HG03060 (cell line): Measurements from ENCODE around the gene NGLY1.

Experiments used
- ATAC-seq: cut with Tn5 transposase; IDR thresholded peaks from one replicate; pipeline ENCODE4 v1.9.1; 2021; ENCODE audit warnings: low read depth, moderate number of reproducible peaks; ENCODE audit not compliant: unreplicated experiment

NGLY1 gene

DNA sequence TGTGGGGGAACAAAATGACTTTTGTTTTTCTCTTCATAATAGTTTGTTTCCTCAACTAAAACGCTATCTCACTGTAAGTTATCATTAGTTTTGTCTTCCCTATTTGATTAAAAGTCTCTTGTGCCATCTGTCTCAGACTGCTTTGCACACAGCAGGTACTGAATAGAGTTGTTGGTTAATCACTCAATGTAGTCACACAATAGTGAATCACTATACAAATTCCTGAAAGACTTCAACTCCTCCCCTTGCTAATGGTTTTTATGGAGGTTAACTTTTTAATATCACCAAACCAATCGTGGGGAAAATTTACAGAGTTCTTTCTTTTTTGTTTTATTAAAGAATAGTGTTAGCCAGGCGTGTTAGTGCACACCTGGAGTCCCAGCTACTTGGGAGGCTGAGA lies 2.6 kb upstream of the NGLY1 start:
- ATAC-seq: no peak

DNA sequence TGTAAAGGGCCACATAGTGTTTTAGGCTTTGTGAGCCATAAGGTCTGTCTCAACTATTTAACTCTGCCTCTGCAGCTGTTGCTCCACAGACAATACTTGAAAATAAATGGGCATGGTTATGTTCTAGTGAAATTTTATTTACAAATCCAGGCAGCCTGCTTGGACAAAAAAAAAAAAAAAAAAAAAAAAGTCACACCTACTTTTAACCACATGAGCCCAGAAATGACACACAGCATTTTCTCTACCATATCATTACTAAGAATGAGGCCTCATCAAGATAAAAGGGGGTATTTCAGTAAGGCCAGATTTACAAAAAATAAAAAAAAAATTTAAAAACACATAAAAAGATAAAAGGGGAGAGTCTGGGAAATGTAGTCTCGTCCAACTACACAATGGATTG lies 1.7 kb upstream of the NGLY1 start:
- no peak for ATAC-seq

DNA sequence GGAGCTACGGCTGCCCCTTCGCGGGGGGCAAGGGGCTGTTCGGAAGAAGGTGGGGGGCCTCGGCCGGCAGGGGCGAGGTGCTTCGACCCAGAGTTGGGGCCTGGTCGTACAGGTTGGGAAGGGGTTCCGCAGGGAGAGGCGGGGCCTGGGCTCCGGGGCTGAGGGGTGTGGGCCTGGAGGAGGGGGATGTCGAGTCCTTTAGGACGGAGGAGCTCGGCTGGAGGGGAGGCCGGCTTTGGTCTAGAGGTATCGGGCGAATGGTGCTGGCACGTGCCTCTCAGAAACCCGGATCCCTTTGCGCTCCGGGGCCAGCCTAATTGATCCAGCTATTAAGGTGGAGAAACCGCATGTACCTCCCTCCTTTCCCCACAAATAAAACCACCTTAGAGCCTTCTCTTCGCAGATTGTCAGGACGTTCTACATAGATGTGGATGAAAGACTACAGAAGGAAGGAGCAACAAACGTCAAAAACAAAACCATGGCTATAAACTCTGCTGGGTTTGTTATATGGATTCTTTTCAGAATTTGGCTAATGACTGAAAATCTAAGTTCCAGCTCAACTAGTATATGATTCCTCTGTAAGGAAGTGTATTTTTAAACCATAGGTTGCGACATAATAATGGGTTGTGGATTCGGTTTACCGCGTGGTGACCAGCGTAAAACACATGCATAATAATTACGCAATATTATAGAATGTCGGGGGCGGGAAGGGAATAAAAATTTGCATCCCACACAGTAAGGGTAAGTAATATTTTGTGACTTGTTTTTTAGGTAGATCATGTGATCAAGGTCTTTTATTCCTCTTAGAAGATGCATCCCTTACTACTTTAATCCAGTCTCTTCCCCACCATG lies 644 bp upstream of the NGLY1 start:
- ATAC-seq: peak; percentile 7

DNA sequence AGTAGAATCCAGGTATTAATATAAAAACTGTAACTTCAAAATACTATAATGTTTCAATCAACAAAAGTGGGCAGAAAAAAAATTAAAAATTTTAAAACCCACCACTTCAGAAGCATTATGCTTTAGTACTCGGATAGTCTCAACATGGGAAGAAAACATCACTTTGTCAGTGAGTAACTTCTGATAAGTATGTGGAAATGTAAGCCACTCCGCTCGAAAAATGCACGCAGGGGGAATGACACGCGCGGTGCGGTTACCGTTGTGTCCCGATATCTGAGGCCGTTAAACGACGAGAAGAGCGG lies 656 bp downstream of the NGLY1 start:
- no peak for ATAC-seq

DNA sequence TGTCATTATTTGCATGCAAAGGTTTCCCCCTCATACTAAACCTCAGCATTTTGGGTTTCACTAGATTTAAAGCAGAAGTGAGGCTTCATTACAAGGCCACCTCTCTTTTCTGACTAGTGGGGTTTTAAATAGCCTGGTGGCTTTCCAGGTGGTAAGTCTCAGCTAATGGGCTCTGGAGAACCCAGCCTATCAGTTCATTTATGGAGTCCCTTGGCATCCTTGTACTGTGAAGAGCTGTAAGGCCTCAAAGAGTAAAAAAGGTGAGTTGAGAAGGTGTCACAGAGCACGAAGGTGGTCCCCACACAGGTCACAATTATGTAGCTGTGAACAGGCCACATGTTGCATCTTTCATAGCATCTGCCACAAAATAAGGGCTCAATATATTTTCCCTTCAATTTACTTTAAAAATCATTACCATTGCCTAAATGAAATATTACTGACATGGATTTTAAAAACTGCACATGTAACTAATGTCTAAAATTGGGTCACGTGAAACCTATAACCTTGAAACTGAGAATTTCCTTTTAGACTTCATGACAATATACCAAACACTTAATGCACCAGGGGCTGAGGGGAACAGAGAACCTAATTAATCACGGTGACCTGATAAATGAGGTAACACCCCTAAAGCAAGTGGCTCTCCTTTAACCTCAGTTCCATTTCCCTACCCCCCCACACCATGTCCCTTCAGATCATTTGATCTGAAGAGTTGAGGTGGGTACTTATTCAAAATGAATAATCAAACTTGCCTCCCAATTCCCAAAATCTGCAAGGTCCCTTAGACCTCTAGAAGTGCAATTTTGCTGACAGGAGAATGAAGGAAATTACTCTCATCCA lies 1.3 kb downstream of the NGLY1 start:
- peak; percentile 72 for ATAC-seq

DNA sequence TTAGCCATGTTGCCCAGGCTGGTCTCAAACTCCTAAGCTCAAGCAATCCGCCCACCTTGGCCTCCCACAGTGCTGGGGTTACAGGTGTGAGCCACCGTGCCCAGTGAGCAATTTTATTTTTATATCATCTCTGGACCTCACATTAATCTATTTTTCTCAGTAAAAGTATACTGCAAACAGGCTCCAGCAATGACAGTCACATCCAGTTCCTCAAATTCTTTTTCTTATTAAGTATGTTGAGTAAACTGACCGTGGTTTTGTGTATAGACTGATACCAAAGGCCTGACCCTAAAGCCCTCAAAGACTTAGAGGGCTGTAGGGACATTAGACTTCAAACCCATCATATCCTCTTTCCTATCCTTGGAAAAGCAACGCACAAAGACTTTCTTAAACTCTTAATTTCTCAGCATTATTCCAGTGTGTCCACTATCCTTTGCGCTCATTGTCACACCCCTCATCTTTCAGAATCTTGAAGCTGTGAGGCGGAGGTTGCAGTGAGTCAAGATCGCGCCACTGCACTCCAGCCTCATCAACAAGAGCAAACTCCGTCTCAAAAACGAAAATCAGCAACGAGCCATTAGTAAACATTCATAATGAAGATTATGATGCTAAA lies 2.0 kb downstream of the NGLY1 start:
- no peak for ATAC-seq

DNA sequence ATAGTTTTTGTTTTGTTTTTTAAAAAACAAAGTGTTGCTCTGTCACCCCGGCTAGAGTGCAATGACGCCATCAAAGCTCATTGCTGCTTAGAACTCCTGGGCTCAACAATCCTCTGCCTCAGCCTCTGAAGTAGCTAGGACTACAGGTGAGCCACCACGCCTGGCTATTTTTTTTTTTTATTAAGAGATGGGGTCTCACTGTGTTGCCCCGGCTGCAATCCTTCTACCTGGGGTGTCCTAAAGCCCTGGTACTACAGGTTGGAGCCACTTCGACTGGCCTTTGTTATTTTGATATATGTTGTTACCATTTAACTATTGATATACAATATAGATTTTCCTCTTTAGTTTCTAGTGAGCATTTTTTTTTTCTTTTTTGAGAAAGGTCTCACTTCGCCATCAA lies 2.6 kb downstream of the NGLY1 start:
- ATAC-seq: no peak

DNA sequence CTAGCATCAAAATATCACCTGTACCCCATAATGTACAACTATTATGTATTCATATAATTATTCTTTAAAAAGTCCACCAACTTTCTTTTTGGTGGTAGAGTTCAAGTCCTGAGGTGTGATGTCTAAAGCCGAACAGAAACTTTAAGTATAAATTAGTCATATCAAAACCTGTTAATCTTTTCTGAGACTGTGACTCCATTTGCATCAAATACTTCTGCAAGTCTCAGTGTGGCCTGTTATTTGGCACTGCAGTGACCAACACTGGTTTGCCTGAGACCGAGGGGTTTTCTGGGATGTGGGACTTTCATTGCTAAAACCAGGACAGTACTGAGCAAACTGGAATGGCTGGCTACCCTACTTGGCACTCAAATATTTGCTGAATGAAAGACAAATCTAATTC lies 7.3 kb downstream of the NGLY1 start:
- no peak for ATAC-seq

DNA sequence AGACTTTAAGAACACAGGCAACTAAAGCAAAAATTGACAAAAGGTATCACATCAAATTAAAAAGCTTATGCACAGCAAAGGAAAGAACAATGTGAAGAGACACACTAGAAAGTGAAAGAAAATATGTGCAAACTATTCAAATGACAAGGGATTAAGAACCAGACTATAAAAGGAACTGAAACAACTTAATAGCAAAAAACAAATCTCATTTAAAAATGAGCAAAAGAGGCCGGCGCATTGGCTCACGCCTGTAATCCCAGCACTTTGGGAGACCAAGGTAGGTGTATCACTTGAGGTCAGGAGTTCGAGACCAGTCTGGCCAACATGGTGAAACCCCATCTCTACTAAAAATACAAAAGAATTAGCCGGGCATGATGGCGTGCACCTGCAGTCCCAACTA lies 14.4 kb downstream of the NGLY1 start:
- ATAC-seq: peak; percentile 88

DNA sequence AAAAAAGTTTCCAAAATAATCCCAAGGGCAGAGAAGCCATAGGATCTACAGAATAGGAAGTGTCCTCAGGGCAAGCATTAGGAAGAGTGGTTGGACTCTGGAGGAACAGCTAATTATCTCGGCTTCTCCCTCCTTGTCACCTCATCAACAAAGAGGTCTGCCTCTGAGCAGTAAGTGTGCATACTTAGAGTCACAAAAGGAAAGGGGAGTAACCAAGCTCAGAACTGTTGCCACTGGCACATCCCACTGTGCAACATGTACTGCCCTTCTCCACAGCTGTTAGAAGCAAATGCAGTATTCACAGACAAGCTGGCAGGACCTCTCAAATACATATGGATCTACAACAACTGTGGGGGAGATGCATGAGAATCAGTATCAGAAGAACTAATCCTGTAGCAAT lies 31.5 kb downstream of the NGLY1 start:
- no peak for ATAC-seq

DNA sequence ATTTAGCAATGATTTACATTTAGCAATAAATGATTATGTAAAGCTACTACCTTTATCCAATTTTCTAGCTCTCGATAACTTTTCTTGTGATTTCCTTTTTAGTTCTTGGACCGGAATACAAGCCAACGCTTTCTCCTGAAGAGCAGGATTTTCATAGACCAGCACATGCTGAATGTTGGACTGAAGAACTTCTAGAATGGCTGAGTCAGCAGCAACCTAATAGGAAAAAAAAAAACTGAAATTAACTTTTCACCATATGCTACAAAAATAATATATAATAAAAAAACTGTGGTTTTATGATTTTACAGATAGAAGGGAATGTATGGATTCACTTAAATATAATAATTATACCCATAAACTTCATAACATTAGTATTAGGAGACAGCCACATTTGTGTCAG lies 32.2 kb downstream of the NGLY1 start:
- ATAC-seq: no peak

DNA sequence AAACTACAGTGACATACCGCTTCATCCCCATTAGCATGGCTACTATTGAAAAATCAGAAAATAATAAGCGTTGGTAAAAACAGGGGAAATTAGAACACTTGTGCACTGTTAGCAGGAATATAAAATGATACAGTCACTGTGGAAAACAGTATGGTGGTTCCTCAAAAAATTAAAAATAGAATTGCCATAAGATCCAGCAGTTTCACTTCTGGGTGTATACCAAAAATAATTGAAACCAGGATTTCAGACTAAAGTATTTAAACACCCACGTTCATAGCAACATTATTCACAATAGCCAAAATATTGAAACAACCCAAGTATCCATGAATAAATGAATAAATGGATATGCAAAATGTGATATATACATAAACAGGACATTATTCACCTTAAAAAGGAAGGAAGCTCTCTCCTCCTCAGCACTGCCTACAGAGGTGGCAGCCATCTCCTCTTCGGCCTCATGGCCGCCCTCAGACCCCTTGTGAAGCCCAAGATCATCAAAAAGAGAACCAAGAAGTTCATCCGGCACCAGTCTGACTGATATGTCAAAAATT lies 34.1 kb downstream of the NGLY1 start:
- no peak for ATAC-seq

DNA sequence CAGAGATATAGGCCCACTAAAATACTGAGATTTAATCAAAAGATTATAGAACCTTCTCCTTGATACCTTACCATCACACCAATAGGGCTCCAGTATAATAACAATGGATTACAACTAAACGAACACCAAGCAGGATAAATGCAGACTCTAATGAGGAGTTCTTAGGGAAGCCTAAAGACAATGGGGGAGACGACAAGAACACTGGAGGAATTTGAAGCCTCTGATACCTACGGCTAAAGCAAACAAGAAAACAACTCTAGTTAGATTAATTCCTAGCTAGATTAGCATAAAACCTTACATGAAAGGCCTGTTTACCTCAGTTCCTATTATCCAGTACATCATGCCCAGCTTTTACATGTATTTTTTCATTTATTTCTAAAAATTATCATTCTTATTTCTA lies 35.1 kb downstream of the NGLY1 start:
- no peak for ATAC-seq

DNA sequence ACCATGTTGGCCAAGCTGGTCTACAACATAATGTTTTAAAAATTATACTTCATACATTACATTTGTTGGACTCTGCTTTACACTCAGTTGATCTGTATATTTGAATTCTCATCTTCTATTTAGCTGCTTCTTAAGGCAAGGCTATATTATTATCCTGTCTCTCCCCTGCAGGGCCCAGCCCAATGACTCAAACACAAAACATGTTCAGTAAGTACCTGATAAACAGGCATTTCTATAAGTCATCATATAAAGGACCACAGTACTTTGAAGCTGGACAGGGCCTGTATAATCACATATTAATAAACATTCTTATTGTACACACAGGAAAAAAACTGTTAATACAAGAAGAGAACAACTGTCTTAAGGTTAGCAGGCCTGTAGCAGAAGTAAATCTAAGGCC lies 36.2 kb downstream of the NGLY1 start:
- ATAC-seq: no peak

DNA sequence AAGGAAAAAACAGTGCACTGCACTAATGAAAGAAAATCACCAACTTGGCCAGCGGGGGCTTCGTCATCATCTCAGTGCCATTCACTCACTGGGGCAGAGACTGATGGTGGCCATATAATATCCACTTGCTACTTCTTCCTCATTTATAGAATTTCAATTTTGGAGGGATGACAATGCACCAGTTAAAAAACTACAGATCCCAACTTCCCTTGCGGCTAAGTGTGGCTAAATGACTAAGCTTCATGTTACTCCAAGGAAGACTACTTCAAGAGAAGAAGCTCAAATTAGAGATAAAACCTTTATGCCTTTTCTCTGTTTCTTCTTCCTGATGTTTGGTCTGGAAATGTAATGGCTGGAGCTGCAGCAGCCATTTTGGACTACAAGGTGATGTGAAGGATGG lies 38.8 kb downstream of the NGLY1 start:
- ATAC-seq: no peak

DNA sequence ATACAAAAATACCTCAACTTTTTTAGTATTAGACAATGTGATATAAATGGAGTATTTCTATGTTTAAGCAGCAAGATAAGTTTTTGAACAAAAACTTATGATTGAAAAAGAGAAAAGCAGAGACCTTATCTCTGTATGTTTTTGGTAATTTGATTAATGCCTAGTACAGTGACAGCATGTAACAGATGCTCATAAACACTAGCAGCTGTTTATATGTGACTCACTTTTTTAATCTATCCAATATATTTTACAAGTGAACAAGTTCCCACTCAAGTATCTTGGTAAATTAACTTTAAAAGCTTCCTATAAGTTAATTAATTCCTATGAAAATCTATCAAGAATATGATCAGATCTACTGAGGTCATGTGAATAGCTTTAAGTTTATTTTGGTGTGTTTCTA lies 55.1 kb downstream of the NGLY1 start:
- no peak for ATAC-seq

DNA sequence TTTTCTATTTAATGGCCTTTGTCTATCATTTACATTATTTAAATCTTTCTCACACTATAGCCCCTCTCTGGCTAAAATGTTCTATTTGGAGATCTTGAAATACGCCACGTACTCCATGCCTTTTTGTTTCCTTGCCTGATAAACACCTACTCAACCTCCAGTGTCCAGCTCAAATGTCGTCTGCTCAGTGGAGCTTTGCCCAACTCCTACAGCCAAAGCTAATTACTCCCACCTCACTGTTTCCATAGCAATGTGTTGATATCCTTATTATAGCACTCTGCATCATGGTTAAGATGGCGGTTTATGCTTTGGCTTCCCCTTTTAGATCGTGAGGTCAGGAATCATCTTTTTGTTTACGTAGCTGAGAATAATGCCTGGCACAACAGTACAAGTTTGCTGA lies 55.9 kb downstream of the NGLY1 start:
- ATAC-seq: no peak

DNA sequence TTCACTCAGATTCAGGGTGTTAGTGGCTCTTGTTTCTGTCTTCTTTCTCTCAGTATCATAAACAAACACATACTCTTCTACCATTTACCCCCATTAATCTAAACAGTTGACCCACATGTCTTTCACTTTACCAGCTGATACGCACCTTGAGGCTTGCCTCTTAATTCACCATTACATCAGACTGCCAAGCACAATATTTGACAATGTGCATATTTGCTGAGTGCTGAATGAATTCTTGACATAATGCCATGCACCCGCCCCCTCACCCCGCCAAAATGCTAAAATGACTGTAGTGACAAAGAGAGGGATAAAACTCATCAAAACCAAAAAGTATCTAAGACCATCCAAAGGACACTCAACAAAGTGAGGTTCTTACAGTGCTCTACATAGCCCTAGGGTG lies 57.4 kb downstream of the NGLY1 start:
- ATAC-seq: no peak

DNA sequence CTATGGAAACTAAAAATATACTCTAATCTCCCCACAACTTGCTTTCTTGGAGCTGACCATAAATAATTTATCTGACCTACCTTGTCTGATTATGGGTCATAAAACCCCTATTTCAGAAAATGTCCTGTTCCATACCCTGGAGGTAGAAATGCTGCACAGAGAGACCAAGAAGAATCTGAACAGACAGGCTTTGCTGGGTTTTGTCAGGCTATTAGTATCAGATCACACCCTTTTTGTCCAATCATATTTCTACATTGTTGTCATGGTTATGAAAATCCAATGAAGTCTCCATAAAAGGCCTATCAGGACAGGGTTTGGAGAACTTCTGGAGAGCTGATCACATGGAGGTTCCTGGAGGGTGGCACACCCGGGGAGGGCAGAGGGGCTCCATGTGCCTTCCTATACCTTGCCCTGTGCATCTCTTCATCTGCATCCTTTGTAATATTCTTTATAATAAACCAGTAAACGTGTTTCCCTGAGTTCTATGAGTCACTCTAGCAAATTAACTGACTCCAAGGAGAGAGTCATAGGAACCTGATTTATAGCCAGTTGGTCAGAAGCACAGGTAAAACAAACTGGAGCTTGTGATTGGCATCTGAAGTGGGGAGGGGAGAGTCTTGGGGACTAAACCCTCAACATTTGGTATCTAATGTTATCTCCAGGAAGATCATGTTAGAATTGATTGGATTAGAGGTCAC lies 58.1 kb downstream of the NGLY1 start:
- no peak for ATAC-seq

DNA sequence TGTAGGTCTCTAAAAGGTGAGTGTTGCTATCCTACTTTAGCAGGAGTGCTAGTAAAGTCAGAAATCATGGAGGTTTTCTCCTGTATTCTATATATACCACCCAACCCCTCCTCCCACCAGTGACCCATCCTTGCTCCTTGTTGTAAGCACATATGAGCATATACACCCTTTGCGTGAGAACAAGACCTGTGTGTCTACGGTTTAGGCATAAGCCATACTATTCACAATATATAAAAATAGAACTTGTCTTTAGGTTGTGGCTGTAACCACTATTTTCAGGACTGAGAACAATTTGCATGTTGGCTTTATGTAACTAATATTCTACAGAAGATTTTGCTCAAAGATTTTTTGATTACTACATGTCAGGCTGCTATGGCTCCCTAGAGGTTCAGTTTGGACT lies 59.4 kb downstream of the NGLY1 start:
- ATAC-seq: peak; percentile 38

DNA sequence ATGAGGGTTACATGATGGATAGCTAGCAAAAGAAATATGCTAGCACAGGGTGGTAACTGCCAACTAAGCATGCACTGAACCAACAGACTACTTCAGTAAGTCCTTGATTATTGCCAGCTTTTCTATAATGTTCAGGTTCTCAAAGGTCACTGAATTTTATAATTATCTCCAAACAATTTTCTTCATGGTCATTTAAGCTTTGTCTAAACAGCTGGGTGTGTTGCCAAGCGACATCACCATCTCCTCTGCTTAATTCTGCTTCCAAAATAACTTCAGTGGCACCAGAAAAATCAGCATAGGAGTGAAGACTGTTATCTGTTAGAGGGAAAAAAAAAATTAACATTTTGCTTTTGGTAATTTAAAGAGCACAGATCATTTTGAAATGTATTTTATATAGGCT lies 63.9 kb downstream of the NGLY1 start:
- no peak for ATAC-seq
